Kidney tubule cell (primary cell): Measurements from ENCODE around the gene ERC2.

Experiments
- DNase-seq: peaks from one replicate; pipeline ENCODE4 v3.0.0-alpha.2; 2018; ENCODE audit warnings: low spot score

The ERC2 gene

DNA sequence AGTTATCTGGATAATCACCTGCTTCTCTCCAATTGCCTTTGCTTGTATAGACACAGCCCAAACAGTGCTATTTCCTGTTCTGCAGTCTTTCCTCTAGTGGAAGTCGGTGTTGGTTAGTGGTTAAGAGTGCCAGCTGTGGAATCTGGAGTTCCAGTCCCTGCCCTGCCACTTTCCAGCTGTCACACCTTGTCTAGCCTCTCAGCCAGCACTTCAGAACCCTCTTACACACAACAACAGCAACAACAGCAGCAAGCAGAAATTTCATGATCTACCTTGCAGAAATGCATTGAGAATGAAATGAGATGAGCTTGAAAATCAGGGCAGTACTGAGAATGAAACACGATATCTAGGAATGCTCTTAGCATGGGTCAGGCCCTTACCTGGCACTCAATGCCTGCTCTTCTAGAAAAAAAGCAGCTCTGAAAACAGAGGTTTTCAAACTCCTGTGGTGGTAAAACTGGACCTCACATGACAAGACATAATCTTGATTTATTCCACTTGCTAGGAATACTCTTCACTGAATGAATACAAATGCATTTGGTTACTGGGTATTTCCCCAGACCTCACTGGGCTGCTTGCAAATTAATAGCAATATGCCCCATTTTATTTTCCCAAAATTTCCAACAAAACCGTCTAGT lies 977.9 kb downstream of the ERC2 start:
- no peak for DNase-seq

DNA sequence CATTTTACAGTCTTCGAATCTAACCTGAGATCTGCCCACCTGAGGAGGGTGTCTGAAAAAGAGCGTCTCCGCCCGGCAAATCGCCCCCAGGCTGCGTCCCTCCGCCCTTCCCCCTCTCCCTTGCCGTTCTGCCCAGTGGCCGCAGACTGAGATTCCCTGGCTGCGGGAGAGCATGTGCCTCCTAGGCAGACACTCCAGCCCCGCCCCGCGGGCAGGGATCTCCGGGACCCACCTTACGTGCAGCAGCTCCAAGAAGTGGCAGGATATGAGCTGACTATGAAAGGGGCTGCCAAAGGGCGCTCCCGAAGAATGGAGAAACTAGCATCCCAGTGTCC lies 978.5 kb downstream of the ERC2 start:
- DNase-seq = peak; percentile 48

DNA sequence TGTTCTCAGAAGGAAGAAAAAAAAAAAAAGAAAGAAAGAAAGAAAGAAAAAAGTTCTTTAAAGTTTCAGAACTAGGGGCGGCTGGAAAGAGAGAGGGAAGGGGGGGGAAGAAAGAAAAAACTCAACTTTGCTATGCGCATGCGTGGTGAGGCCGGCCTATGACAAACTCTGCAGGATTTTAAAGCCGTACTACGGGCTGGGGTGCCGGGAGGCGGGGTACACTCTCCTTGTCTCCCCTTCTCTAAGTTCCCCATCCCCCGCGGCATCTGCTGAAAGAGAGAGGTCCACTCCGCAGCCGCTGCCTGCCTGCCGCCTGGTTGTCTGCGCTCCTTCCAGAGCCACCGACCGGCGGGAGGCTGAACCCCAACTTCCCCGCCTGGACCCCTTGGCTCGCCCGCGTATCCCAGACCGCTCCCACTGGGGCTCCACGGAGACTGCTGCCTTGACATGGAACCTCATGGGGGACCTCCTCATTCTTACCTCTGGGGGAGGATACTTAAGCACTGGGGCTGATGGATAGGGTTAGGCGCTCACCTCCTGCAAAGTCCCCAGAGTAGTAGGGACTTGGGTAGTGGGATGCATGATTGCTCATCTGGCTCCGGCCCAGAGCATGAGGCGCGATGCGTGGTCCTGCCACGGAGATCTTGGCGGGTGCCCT lies 979.7 kb downstream of the ERC2 start:
- peak; percentile 70 for DNase-seq

DNA sequence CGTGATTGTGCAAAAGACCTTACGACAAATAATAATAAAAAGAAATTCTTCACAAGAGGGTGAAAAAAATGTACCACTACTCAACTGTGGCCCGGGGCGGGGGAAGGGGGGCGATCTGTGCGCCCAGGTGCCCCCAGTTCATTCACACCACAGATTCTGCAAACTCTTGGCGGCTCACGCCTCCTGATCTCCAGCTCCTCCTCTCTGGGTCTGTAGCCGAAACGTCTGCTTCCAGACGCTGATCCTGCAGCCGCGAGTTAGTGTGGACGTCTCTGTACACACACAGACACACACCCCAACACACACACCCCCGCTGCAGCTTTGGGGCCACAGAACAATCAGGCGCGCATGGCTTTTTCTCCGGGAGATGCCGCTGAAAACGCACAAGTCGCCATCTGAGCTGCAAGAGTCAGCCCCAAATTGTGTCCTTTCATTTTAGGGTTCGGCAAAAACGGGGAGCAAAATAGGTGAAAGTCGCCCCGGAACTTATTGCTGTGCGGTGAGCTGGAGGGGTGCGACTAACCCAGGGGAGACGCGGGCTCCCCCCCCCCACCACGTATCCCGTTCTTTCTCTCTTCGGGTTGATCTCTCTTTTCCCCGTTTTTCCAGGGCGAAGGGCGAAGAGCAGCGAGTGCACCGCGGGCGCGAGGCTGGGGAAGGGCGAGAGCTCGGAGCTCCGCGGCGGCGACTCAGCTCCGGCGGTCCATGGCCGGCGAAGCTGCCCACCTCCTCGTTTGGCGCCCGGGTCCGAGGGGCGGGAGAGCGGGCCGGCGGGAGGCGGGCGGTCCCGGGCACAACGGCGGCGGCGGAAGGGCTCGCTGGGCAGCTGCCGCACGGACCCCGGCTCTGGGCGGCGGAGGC lies 980.7 kb downstream of the ERC2 start:
- peak; percentile 51 for DNase-seq

DNA sequence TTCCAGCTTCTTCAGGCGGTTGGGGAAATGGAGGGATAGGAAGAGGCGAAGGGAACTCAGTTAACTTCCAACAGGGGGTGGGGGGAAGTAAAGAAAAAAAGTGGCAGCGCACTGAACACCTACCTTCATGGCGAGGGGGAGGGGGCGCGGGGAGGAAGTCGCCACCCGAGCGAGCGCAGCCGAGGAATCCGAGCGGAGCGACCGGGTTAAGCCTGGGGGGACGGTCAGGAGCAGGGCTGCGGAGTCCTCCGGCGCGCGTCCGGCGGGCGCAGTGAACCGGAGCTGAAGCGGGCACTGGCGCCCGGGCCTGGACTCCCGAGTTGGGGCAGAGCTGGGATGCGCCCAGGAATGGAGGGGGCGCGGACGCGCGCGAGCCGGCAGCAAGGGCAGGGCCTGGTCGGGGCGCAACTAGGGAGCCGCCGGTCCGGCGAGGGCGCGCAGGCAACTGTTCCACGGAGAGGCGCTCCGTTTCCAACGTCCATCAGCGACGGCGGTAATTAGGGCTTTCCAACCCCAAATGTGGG lies 981.3 kb downstream of the ERC2 start, which contains the start of gene WNT5A:
WNT5A (minus strand) TSS at position 450 of the 524 bp plus-strand sequence; CDS start at position 129, 321 bp downstream.
- peak; percentile 59 for DNase-seq

DNA sequence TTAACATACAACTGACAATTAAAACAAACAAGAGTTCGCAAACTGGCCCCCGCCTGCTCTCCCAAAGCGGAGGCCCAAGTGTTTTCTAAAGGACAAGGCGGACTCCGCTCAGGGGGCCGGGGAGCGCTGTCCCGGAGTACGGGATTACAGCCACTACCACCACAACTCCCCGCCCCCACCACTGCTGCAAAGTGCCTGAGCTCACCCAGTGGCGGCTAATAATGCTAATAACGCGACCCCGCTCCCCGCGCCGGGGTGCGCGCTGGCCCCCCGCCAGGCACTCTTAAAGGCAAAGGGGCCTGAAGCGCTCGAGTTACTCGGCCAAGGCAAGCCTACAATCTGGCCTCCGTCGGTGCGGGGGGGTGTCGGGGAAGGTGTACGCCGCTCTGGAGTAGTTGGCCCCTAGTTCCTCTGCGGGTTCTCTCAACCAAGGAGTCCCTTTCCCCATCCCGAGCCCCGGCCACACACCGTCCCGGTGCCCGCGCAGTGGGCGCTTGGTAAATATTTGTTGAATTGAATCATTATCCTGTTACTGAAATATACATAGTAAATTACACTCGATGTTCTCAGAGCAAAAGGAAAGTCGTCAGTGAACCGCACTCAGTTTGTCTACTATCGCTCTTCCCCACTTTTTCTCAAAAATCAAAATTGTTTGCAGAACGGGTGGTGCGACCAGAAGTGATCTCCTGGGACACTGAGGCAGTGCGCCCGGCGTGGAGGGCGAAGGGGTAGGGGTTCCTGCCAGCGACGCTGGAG lies 982.0 kb downstream of the ERC2 start:
- DNase-seq = peak; percentile 53

DNA sequence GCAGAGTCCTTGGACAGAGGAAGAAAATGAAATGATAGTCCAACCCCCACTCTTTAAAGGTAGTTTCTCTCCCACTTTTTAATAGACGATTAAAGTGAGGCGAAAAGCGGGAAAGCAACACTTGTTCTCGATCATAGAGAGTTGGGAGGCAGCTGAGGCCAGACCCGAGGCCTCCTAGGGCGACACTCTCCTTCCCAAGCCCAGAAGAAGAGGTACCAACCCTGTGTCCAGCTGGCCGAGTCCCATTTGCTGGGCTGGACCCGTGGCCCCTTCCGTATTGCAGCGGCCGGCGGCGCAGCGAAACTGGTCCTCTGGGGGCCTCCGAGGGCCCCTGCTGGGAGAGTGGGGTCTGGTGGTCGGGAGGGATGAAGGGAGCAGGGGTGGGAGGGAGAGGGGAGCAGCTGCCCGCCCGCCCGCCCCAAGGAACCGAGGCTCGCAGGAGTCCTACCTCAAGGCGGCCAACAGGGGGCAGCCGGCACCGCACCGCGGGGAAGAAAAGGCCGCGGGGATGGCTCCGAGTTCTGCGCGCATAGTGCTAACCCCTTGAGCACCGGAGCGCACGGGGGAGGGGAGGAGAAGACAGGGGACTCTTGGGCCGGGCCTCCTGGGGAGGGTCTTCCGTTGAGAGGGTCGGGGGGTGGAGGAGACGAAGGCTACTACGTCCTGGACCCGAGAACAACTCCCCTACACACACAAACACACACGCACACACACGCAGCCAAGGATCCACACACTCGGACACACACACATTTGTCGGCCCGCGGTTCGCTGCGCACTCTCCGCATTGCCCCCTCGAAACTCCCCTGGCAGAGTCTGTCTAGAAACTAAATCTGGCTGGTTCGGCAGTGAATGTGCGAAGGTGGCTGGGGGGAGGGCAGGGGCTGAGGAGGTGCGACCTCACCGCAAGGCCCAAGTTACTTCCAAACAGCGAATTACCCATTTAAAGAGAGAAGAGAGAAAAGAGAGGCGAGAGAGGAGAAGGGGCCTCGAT lies 983.2 kb downstream of the ERC2 start:
- peak; percentile 80 for DNase-seq

DNA sequence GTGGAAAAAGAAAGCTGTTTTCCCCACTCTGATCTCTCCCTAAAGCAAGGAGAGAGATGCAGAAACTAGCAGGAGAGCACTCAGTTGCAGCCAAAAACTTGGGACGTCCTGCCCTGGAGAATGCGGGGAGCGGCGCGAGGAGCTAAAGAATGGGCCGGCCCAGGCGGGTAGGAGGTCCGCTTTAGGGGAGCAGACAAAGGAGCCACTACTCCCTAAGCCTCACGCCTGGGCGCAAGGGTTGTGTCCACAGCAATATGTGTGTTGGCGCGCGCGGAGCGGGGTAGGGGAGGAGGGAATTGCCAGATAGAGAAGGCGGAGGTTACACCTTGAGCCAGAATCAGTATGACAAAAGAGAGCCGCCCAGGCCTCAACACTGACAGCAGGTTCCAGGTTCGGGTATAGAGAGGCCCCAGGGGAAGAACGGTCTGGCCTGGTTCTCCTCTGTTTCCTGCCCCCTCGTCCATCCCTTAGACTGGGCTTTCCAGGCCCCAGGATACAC lies 984.0 kb downstream of the ERC2 start:
- DNase-seq = no peak

DNA sequence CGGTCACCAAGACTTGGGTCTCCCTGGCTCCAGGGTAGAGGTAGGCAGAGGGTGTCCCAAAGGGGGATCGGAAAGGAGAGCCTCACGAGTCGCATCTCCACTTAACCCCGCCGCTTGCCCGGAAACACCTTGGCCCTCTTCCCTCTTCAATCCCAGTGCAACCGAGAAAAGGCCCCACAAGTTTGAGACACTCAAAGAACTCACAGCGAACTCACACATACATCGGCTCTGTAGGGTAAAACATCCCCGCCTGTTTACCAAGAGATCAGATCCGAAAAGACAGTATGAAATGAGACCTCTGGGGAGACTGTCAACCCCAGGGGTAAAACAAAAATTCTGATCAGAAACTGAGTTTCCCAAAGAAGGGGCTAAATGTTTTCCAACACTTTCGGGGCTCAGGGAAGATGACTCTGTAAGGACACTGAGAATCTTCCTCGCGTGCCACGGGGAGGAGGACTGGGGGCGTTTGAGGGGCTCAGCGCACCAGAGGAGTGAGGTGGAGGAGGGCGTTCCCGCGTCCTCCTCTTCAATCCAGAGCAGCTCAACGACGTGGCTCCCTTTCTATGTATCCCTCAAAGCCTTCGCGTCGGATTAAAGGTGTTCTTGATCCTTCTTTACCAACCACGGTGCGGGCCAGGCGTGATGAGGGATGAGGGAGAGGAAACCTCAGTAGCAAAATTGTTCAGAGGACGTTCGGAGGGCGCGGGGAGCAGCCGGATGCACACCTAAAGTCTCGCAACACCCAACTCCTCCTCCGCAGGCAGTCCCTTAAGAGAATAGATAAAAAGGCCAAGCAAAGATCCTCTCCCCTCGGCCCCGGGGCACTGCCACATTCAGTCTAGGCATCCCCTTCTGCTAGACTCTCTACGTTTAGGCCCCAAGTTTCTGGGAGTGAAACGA lies 984.8 kb downstream of the ERC2 start:
- no peak for DNase-seq

DNA sequence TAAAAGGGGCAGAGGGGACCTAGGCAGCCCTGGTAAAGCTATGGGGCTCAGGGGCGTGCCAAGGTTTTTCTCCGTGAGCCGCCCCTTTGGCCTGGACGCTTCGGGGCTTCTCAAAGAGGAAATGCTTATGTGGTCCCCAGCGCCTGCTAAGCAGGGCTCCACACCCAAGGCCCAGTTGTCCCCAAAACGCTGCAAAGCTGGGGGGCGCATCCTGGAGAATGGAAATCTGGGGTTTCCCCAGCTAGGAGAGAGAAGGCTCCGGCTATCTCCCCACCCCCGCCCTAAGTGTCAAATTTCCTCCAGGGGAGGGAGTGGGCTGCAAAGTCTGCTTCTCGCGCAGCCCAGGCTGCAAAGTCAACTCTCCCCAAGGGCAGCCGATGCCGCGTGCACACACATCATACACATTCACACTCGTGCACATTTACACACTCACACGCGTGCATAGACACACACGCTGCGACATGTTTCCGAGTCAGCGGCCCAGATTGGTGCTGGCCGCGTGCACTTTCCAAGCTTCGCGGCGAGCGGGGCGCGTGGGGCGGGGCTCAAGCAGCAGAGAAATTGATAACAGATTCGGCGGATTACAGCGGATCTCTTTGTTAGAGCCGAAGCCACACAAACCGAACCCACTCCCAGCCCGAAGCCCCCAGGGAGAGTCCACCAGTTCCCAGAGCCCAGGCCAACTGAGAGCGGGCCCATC lies 985.6 kb downstream of the ERC2 start:
- DNase-seq = no peak

DNA sequence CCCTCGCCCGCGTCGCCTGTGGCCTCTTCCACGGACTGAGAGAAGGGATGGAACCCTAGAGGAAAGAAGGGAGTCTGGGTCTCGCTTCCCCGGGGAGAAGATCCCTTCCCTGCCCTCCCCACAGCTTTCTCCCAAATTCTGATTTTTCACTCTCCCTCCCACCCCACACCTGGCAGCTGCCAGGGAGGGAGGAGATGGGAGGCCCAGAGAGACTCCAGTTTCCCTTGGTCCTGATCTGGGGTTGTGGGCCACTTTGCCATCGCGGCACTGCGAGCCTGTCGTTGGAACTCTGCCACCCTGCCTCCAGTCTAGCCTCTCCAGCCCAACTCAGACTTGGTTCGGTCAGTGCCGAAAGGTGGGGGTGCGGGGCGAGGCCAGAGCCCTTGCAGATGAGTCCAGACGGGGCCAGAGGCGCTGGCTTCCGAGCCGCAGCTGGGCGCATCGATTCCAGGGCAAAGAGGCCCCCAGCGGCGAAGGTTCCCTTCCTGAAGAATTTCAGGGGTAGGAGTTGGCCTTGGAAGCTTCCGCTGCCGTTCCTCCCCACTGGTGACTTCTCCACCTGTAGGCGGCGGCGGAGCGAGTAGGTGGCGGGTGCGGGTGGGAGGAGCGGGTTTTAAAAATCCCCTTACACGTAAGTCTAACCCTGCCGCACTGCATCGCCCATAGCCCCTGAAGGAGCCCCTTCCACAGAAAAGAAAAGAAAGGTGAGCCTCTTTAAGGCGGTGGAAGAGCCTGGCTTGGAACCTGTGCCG lies 986.3 kb downstream of the ERC2 start:
- no peak for DNase-seq

DNA sequence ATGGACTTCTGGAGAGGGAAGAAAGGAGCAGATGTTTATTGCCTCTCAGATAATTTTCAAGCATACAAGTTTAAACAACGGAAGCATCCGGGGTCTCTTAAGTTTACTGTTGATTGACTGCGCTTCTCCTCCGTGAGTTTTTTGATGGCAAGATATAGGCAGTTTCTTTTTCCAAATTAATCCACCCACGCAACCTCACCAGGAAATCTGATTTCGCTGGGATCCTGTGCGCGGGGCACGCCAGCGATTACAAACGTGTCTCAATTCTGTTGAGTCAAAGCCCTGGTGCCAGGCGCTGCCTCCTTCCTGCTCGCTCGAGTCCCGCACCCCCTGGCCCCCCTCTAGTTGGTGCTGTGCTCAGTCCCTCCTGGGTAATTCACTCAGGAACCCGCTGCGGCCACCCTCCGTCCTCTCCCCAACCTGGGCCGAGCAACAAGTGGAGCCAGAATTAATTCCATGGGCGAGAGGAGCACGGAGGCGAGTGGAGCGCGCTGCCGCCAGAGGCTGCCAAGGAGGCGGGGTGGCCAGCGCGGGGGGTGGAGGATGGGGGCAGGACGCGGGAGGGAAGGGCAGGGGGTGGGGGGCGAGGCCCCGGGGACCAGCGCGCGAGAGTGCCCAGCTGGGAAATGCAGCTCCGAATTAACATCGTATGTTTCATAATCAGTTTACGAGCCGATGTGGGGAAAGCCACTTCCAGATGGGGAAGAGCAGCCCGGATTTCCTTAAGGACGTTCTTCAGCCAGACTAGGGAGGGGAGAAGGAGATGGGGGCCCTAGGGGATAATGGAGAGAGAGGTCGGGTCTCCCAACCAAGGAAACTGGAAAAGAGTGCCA lies 987.1 kb downstream of the ERC2 start:
- DNase-seq = peak; percentile 28

DNA sequence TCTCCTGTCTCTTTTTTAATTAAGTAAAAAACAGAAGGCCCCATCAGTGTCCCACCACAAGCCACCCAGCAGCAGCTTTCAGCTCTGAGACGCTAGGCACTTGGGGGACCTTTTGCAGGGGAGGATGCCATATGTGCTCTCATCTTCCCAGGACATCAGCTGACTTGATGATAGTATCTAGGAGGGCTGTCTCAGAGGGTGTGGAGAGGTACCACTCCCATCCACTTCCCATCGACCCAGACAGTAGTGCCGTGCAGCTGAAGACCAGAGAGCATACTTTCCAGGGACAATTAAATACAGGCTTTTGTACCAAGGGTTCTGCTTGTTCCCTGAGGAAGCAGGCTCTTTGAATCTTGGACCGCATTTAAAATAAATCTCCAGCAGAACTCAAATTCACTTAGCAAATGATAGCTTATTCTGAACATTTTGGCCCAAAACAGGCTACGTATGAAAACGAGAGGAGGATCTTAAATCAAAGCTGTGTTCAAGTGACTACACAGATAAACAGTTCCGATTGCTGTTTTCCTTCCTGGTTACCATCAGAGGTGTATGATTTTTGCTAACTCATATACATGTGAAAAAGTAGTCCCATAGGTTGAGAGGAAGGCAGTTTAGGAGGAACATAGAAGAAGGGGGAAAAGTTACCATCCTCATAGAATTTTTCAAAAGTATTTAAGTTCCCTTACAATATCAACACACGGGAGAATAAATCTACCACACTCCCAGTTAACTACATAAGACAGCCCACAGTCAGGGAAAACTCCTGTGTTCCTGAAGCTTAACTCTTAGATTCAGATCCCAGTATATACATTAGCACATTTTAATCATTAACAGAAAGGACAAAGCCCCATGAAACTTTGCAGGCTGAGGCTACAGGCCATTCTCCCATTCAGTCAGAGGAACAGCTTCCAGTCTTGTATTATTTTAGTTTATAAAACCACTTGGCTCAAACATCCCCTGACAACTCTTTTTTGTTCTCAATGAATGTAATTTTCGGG lies 990.7 kb downstream of the ERC2 start:
- DNase-seq = no peak

DNA sequence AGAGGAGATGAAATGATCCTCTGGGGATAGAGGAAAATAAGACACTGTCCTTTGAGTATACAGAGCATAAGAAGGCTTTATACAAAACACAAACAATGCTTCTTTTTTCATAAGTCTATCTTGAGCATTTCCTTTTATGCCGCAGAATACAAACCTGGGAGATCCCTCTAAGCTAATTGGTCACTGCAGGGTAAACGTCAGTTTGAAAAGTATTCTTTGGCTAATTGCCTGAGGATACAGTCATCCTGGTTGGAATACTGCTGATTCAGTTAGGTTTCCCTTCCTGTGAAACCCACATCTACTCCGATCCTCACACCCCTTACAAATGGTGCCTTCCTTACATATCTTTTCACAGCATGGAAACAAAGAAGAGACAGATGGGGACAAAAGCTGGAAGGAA lies 991.8 kb downstream of the ERC2 start:
- DNase-seq = peak; percentile 58

DNA sequence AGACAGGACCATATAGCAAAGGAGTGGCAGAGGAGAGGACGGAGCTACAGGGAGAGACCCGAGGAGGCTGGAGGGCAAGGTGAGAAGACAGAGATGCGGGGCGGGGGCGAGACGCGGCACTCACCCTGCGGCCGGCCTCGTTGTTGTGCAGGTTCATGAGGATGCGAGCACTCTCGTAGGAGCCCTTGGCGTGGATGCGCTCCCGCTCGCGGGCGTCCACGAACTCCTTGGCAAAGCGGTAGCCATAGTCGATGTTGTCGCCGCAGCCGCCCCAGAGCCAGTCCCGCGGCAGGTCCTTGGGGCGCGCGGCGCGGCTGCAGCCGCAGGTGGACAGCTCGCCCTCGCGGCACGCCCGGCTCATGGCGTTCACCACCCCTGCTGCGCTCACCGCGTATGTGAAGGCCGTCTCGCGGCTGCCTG lies 994.0 kb downstream of the ERC2 start:
- DNase-seq = no peak

DNA sequence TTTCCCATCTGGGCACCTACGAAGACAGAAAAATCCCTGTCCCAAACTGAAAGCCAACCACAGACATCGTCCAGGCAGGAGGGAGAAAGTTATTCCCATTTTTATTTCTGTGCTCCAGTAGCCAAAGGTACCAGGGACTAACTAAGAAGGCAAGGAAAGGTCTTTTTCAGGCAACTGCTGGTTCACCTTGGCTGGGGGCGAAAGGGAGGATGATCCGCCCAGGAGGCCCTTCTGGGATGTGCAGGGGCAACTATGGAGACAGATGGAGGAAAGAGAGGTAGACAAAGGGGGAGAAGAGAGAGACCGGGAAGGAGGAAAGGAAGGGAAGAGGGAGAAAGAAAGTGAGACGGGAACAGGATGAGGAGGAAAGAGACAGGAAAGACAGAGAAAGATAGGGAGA lies 994.5 kb downstream of the ERC2 start:
- DNase-seq = no peak
